Esophagus squamous epithelium (tissue), 4 donors: ENCODE results near the gene RNF217.

Experiments used
- POLR2A ChIP-seq, 4 donors: fragments of 450-650 bp; IDR thresholded peaks; one replicate each; pipeline ENCODE4 v1.6.1; 2017; ENCODE audit warnings: antibody characterized with exemption in 4 of 4, mild to moderate bottlenecking in 4 of 4, moderate library complexity in 3 of 4
- TF ChIP-seq, protein P1 (sequence below), 6 experiments: fragments of 450-650 bp in 4 of 6; fragments of 200-600 bp in 2 of 6; sonication (generic) in 2 of 6; IDR thresholded peaks; one replicate each; pipeline ENCODE4 v1.5.1; 2016 to 2019; ENCODE audit warnings: antibody characterized with exemption in 6 of 6, mild to moderate bottlenecking in 4 of 6, moderate library complexity in 4 of 6

DNA sequence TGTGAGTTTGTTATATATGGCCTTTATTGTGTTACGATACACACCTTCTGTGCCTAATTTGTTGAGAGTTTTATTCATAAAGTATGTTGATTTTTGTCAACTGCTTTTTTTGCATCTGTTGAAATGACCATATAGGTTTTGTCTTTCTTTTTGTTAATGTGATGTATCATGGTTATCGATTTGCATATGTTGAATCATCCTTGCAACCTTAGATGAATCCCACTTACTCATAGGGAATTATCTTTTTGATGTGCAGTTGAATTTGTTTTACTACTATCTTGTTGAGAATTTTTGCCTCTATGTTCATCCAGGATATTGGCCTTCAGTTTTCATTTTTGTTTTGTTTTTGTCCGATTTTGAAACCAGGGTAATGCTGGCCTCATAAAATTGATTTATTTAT lies 145.7 kb downstream of the RNF217 start:
- TF ChIP-seq, protein P1, sequence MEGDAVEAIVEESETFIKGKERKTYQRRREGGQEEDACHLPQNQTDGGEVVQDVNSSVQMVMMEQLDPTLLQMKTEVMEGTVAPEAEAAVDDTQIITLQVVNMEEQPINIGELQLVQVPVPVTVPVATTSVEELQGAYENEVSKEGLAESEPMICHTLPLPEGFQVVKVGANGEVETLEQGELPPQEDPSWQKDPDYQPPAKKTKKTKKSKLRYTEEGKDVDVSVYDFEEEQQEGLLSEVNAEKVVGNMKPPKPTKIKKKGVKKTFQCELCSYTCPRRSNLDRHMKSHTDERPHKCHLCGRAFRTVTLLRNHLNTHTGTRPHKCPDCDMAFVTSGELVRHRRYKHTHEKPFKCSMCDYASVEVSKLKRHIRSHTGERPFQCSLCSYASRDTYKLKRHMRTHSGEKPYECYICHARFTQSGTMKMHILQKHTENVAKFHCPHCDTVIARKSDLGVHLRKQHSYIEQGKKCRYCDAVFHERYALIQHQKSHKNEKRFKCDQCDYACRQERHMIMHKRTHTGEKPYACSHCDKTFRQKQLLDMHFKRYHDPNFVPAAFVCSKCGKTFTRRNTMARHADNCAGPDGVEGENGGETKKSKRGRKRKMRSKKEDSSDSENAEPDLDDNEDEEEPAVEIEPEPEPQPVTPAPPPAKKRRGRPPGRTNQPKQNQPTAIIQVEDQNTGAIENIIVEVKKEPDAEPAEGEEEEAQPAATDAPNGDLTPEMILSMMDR (IDR thresholded peaks at IDR 0.05) = no peak
- no peak for TF ChIP-seq POLR2A (IDR thresholded peaks at IDR 0.05)
